ENCODE data around the gene CPXM1. TPM values are rescaled to one million over a fixed set of nuclear protein-coding genes. Genes with fewer than 3 reads are reported as not detected.

The CPXM1 gene
- total and polyA plus RNA-seq, 3 experiments from 2014 or later: 0.46 to 0.71 TPM; not detected in 1

GRCh38 chr20:2751347-2751877, 49.0 kb downstream of the CPXM1 start:
- Histone ChIP-seq H3K9me3 (ENCODE audit: low read length) (no peaks in the 10 kb centered on the region), H3K27me3 (ENCODE audit: insufficient read depth, low read length, poor library complexity, severe bottlenecking) (peaks cover 4% of the 10 kb centered on the region), H3K4me3 (ENCODE audit: low read length) (peak overlapping the region; percentile 18), H3K4me1 (ENCODE audit: insufficient read depth, low read length) (peaks cover 26% of the 10 kb centered on the region), H3K27ac (ENCODE audit: low read depth, low read length) (no peak overlapping the region), H3K36me3 (ENCODE audit: insufficient read depth, low read length) (no peaks in the 10 kb centered on the region)
- POLR2A ChIA-PET: interaction anchor here (1.3 kb wide), 1 partner anchor 10 kb away, joined by 3 read pairs; no protein-coding TSS in a partner anchor
- H3K27me3 Mint-ChIP-seq: peaks cover 5 to 11% of the 10 kb centered on the region in 2 donors
- H3K9me3 Mint-ChIP-seq: no peaks in the 10 kb centered on the region
- H3K36me3 Mint-ChIP-seq: no peaks in the 10 kb centered on the region
- H3K4me3 Mint-ChIP-seq: peak overlapping the region; percentile 73 to 88 (median 82)
- H3K4me1 Mint-ChIP-seq: peaks cover 31 to 32% (median 32%) of the 10 kb centered on the region in 3 donors
- CTCF ChIA-PET: interaction anchor here (0.7 to 4.0 kb wide), 13 partner anchors 7 to 250 kb away, joined by 3 to 24 read pairs (median 5); partner anchors contain the start of genes PCED1A and VPS16
- H3K27ac Mint-ChIP-seq: peak overlapping the region in 5 of 8 donors; percentile 11 to 88 (median 56)
- no peak for DNase-seq

- Histone ChIP-seq H3K27ac (ENCODE audit: low read depth, low read length) (no peak overlapping the region), H3K36me3 (ENCODE audit: insufficient read depth, low read length) (no peaks in the 10 kb centered on the region), H3K27me3 (ENCODE audit: insufficient read depth, low read length, poor library complexity, severe bottlenecking) (peaks cover 4% of the 10 kb centered on the region), H3K4me1 (ENCODE audit: insufficient read depth, low read length) (peaks cover 26% of the 10 kb centered on the region), H3K9me3 (ENCODE audit: low read length) (no peaks in the 10 kb centered on the region), H3K4me3 (ENCODE audit: low read length) (peak overlapping the region; percentile 18)
- H3K9me3 Mint-ChIP-seq: no peaks in the 10 kb centered on the region
- peaks cover 31 to 34% (median 32%) of the 10 kb centered on the region in 3 donors for H3K4me1 Mint-ChIP-seq
- CTCF ChIA-PET: interaction anchor here (0.6 to 2.6 kb wide), 6 partner anchors 9 to 303 kb away, joined by 3 to 16 read pairs (median 4); no protein-coding TSS in a partner anchor
- peak overlapping the region; percentile 73 to 88 (median 82) for H3K4me3 Mint-ChIP-seq
- POLR2A ChIA-PET: interaction anchor here (0.6 to 1.3 kb wide), 2 partner anchors 9 to 58 kb away, joined by 3 read pairs; partner anchors contain the start of gene EBF4
- peaks cover 0 to 11% of the 10 kb centered on the region in 2 donors for H3K27me3 Mint-ChIP-seq
- no peak for DNase-seq
- peak overlapping the region in 7 of 8 donors; percentile 11 to 88 (median 46) for H3K27ac Mint-ChIP-seq
- H3K36me3 Mint-ChIP-seq: no peaks in the 10 kb centered on the region
Measured at GRCh38 chr20:2750491-2751251, 49.8 kb downstream of the CPXM1 start.

DNA sequence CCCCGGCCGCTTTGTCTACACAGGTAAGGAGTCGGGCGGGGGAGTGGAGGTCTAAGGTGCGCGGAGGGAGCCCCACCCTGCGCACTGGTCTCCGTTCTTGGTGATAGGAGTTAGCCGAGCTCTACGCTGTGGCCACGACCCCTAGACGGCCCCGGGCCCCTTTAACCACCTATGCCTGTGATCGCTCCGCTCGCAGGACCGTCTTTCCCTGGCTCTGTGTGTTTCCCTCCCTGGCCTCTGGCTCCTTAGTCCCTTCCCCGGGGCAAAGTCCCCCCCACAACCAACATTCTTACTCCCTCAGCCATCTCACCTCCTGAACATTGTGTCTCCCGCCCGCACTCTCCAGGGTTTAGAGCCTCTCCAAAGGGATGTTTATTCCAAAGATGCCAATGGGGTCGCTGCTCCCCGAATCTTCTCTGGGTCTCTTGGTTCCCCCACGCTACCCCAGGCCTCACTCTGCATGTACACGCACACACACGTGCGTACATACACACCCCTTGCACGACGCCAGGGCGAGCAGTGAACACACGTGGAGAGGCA, 50.4 kb downstream of the CPXM1 start:
- Histone ChIP-seq H3K4me3 (ENCODE audit: low read length) (no peak overlapping the region), H3K4me1 (ENCODE audit: insufficient read depth, low read length) (peaks cover 26% of the 10 kb centered on the region), H3K36me3 (ENCODE audit: insufficient read depth, low read length) (no peaks in the 10 kb centered on the region), H3K9me3 (ENCODE audit: low read length) (no peaks in the 10 kb centered on the region), H3K27me3 (ENCODE audit: insufficient read depth, low read length, poor library complexity, severe bottlenecking) (peaks cover 4% of the 10 kb centered on the region), H3K27ac (ENCODE audit: low read depth, low read length) (no peak overlapping the region)
- peak overlapping the region in 6 of 7 donors; percentile 7 to 88 (median 77) for H3K4me3 Mint-ChIP-seq
- CTCF ChIA-PET: interaction anchor here (0.6 to 1.4 kb wide), 7 partner anchors 8 to 304 kb away, joined by 3 to 4 read pairs (median 4); no protein-coding TSS in a partner anchor
- H3K36me3 Mint-ChIP-seq: no peaks in the 10 kb centered on the region
- no peak for DNase-seq
- H3K27me3 Mint-ChIP-seq: peaks cover 0 to 11% of the 10 kb centered on the region in 2 donors
- peaks cover 31 to 37% (median 32%) of the 10 kb centered on the region in 3 donors for H3K4me1 Mint-ChIP-seq
- H3K9me3 Mint-ChIP-seq: no peaks in the 10 kb centered on the region
- H3K27ac Mint-ChIP-seq: peak overlapping the region in 5 of 8 donors; percentile 39 to 84 (median 51)
- POLR2A ChIA-PET: interaction anchor here (0.6 kb wide), 1 partner anchor 57 kb away, joined by 3 read pairs; the partner anchor contains the start of gene EBF4

GRCh38 chr20:2749343-2749950, 51.0 kb downstream of the CPXM1 start:
- peak overlapping the region in 2 of 8 donors; percentile 56 to 57 for H3K27ac Mint-ChIP-seq
- CTCF ChIA-PET: interaction anchor here (0.6 to 1.2 kb wide), 3 partner anchors 8 to 62 kb away, joined by 3 to 4 read pairs (median 4); no protein-coding TSS in a partner anchor
- POLR2A ChIA-PET: no interaction called here

DNA sequence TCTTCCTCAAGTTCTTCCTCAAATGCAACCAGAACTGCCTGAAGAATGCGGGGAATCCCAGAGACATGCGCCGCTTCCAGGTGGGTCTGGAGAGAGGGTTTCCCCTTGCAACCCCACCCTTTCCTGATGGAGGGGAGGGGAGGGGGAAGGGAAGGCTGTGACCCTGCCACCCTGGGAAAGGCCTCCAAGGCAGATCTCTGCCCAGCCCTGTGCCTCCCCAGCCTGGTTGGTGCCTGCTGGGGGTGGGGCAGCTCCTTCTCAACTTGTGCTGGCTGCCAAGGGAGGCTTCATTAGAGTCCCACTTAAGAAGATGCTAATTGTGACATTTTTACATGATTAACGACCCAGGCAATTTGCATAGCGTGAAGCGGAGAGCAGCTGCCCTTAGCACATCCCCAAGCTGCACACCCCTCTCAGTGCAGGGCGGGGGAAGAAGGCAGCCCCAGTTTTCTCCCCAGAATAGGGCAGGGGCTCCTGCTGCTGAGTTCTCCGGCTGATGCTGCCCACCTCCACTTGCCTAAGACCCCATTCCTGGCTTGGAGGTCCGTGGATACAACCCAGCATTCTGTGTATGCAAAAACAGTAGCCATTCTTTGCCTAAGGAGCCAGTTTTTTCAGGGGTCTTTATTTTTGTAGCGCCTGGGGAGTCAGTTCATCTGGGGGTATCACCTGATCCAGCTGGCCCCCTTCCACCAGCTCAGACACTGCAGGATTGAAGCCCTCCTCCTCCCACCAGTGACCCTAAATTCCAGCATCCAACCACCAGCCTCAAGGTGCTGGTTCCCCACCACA, 51.7 kb downstream of the CPXM1 start:
- Histone ChIP-seq H3K9me3 (ENCODE audit: low read length) (no peaks in the 10 kb centered on the region), H3K27ac (ENCODE audit: low read depth, low read length) (no peak overlapping the region), H3K4me1 (ENCODE audit: insufficient read depth, low read length) (peaks cover 25% of the 10 kb centered on the region), H3K27me3 (ENCODE audit: insufficient read depth, low read length, poor library complexity, severe bottlenecking) (peaks cover 4% of the 10 kb centered on the region), H3K36me3 (ENCODE audit: insufficient read depth, low read length) (no peaks in the 10 kb centered on the region), H3K4me3 (ENCODE audit: low read length) (no peak overlapping the region)
- POLR2A ChIA-PET: no interaction called here
- H3K4me3 Mint-ChIP-seq: peak overlapping the region in 2 of 7 donors; percentile 6 to 40
- H3K36me3 Mint-ChIP-seq: no peaks in the 10 kb centered on the region
- H3K27ac Mint-ChIP-seq: peak overlapping the region in 1 of 8 donors; percentile 7
- CTCF ChIA-PET: interaction anchor here (1.2 kb wide), 1 partner anchor 7 kb away, joined by 4 read pairs; no protein-coding TSS in a partner anchor
- no peak for DNase-seq
- peaks cover 28 to 34% (median 30%) of the 10 kb centered on the region in 3 donors for H3K4me1 Mint-ChIP-seq
- H3K9me3 Mint-ChIP-seq: no peaks in the 10 kb centered on the region
- peaks cover 0 to 9% of the 10 kb centered on the region in 2 donors for H3K27me3 Mint-ChIP-seq

More at GRCh38 chr20:2749343-2749950, 51.0 kb downstream of the CPXM1 start:
- no peak for DNase-seq
- no peaks in the 10 kb centered on the region for H3K9me3 Mint-ChIP-seq
- Histone ChIP-seq H3K27ac (ENCODE audit: low read depth, low read length) (no peak overlapping the region), H3K4me3 (ENCODE audit: low read length) (no peak overlapping the region), H3K27me3 (ENCODE audit: insufficient read depth, low read length, poor library complexity, severe bottlenecking) (peaks cover 4% of the 10 kb centered on the region), H3K4me1 (ENCODE audit: insufficient read depth, low read length) (peaks cover 26% of the 10 kb centered on the region), H3K9me3 (ENCODE audit: low read length) (no peaks in the 10 kb centered on the region), H3K36me3 (ENCODE audit: insufficient read depth, low read length) (no peaks in the 10 kb centered on the region)
- no peaks in the 10 kb centered on the region for H3K36me3 Mint-ChIP-seq
- peaks cover 31 to 37% (median 32%) of the 10 kb centered on the region in 3 donors for H3K4me1 Mint-ChIP-seq
- H3K27me3 Mint-ChIP-seq: peaks cover 0 to 10% of the 10 kb centered on the region in 2 donors
- no peak overlapping the region for H3K4me3 Mint-ChIP-seq

DNA sequence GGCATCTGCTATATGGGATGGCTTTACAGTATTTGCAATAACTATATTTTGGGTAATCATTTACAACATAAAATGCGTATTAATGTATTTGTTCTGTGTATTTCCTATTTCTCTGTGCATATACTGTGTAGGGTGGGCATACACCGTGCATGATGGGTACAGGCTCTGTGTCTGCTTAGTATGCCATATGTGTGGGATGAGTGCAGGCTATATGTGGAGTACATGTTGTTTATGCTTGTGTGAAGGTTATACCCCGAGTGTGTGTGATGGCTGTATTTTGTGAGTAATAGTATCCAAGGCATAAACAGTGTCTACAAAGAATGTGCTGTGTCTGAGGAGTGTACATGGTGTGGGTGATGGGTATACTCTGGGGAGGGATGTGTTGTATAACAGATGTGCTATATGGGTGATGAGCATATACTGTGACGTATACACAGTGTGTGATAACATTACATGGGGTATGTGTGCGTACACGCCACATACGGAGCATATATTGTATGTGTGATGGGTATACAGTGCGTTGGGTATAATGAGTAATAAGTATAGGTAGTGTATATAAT, 52.7 kb downstream of the CPXM1 start:
- Mint-ChIP-seq H3K36me3 (no peaks in the 10 kb centered on the region), H3K9me3 (no peaks in the 10 kb centered on the region), H3K27ac (peak overlapping the region in 4 of 8 donors; percentile 0 to 76 (median 14)), H3K4me3 (peak overlapping the region in 1 of 7 donors; percentile 51), H3K27me3 (peaks cover 0 to 4% of the 10 kb centered on the region in 2 donors), H3K4me1 (peaks cover 27 to 32% (median 29%) of the 10 kb centered on the region in 3 donors)
- Histone ChIP-seq H3K27me3 (ENCODE audit: insufficient read depth, low read length, poor library complexity, severe bottlenecking) (no peaks in the 10 kb centered on the region), H3K4me3 (ENCODE audit: low read length) (no peak overlapping the region), H3K27ac (ENCODE audit: low read depth, low read length) (no peak overlapping the region), H3K4me1 (ENCODE audit: insufficient read depth, low read length) (peaks cover 23% of the 10 kb centered on the region), H3K9me3 (ENCODE audit: low read length) (no peaks in the 10 kb centered on the region), H3K36me3 (ENCODE audit: insufficient read depth, low read length) (no peaks in the 10 kb centered on the region)
- POLR2A ChIA-PET: no interaction called here
- no peak for DNase-seq
- CTCF ChIA-PET: no interaction called here
